ENCODE data around the gene FUT1. TPM values are rescaled to one million over a fixed set of nuclear protein-coding genes. Genes with fewer than 3 reads are reported as not detected.

Gene FUT1
- total and polyA plus RNA-seq, 9 of the 15 experiments (the other 6 are each of a cell fraction or from before 2014, with no cell fraction given) = 2.3 to 18.5 (median 8.8) TPM

GRCh38 chr19:48720613-48721296 lies 31.7 kb downstream of the FUT1 start (continued):
- TF ChIP-seq ZNF449 (CRISPR knock-in tag; IDR thresholded peaks at IDR 0.05) (0 out of 2 replicates have a peak, but pooled peaks have one; percentile 49), FOXM1 (IDR thresholded peaks at IDR 0.05; ENCODE audit: low read depth) (peak; percentile 62), FOXM1 (CRISPR knock-in tag; IDR thresholded peaks at IDR 0.05; ENCODE audit: low read depth) (no peak), MTA3 (IDR thresholded peaks at IDR 0.05; ENCODE audit: borderline replicate concordance) (peak; percentile 56; the same call in 1 of the 2 replicates), RB1 (IDR thresholded peaks at IDR 0.05; ENCODE audit: low read depth) (peak; percentile 46; the same call in 1 of the 2 replicates), FOXP1 (CRISPR knock-in tag; IDR thresholded peaks at IDR 0.05) (peak; percentile 68; the same call in 1 of the 2 replicates), ZNF764 (CRISPR knock-in tag; IDR thresholded peaks at IDR 0.05; ENCODE audit: low read depth) (no peak), ZNF584 (CRISPR knock-in tag; IDR thresholded peaks at IDR 0.05; ENCODE audit: low read depth) (peak; percentile 60; the same call in 1 of the 2 replicates), L3MBTL2 (IDR thresholded peaks at IDR 0.05) (peak; percentile 87), CREB5 (CRISPR knock-in tag; IDR thresholded peaks at IDR 0.05) (no peak), ZNF277 (CRISPR knock-in tag; IDR thresholded peaks at IDR 0.05; ENCODE audit: borderline replicate concordance) (no peak), LCOR (CRISPR knock-in tag; IDR thresholded peaks at IDR 0.05) (peak; percentile 74; the same call in 1 of the 2 replicates), ZNF407 (IDR thresholded peaks at IDR 0.05; ENCODE audit: low read depth) (no peak), GABPB1 (CRISPR knock-in tag; IDR thresholded peaks at IDR 0.05) (peak; percentile 78)

Measured in K562 (cell line).